Endothelial cell of umbilical vein (primary cell): ENCODE results near the gene ZMYM5. TPM values are rescaled to one million over a fixed set of nuclear protein-coding genes. Genes with fewer than 3 reads are reported as not detected.
A peak's percentile ranks its signal among the peaks of the same experiment; 100 is the strongest.
"Not testable (repeated sequence)": the region's sequence is repeated elsewhere in the genome, so short reads cannot be mapped to it uniquely, and the experiment has no call there.

ENCODE experiments used
- BruUV-seq: library from RNA; stranded (reverse); fragments of 400-500 nt; replicated peaks from 2 replicates; lab custom pipeline; 2021; lab: Mats Ljungman, UMichigan
- CTCF ChIA-PET: fragments of 300-600, 350-600 bp; sonication (Branson Sonifier 250); formaldehyde crosslinking; loops from one replicate; lab custom pipeline; 2021; ENCODE audit warnings: antibody characterized with exemption, inconsistent platforms; lab: Charles Lee
- POLR2A ChIA-PET: fragments of 300-600, 350-600 bp; sonication (Branson Sonifier 250); formaldehyde crosslinking; loops from one replicate; lab custom pipeline; 2021; ENCODE audit warnings: antibody characterized with exemption, inconsistent platforms; lab: Charles Lee
- DNase-seq: peaks from one replicate; pipeline ENCODE4 v3.0.0-alpha.2; 2011; ENCODE audit warnings: low read depth, low spot score
- FAIRE-seq: peaks from 2 replicates; lab custom pipeline; 2011; peaks lifted over from hg19 to GRCh38; lab: Jason Lieb, UNC
- H2AFZ ChIP-seq: 2 replicates; pipeline ENCODE4 v1.6.0; 2012; ENCODE audit warnings: low read depth, low read length, control low read depth, inconsistent platforms
- H3K27ac ChIP-seq: 2 replicates; pipeline ENCODE4 v1.5.1; 2011; ENCODE audit warnings: low read depth, mild to moderate bottlenecking, control low read depth, low read length, moderate library complexity; ENCODE audit not compliant: insufficient read depth
- H3K27me3 ChIP-seq, 2 experiments: 2 replicates each; pipeline versions ENCODE4 v1.6.0 to v1.6.1; 2011; ENCODE audit warnings: low read length in 2 of 2, mixed read lengths in 1 of 2; ENCODE audit not compliant: control insufficient read depth in 2 of 2, insufficient read depth in 2 of 2
- H3K36me3 ChIP-seq, 2 experiments: 2 replicates in 1 of 2; 3 replicates in 1 of 2; pipeline ENCODE4 v1.5.1; 2011; ENCODE audit warnings: low read length in 2 of 2, mild to moderate bottlenecking in 1 of 2, moderate library complexity in 1 of 2; ENCODE audit not compliant: control insufficient read depth in 2 of 2, insufficient read depth in 2 of 2; ENCODE audit errors: extremely low read depth in 1 of 2
- H3K4me1 ChIP-seq: 3 replicates; pipeline ENCODE4 v1.5.1; 2011; ENCODE audit warnings: mild to moderate bottlenecking, low read length; ENCODE audit not compliant: control insufficient read depth, insufficient read depth; ENCODE audit errors: extremely low read depth
- H3K4me2 ChIP-seq: 2 replicates; pipeline ENCODE4 v1.6.1; 2011; ENCODE audit warnings: low read length, control low read depth, mixed read lengths; ENCODE audit not compliant: insufficient read depth
- H3K4me3 ChIP-seq, 3 experiments: fragments of 200-600 bp in 1 of 3; sonication (generic), shearing (Covaris generic) in 1 of 3; replicated peaks in 1 of 3; 2 replicates each; pipeline ENCODE4 v1.5.1; 2011 to 2016; ENCODE audit warnings: control low read depth in 3 of 3, low read length in 3 of 3, mild to moderate bottlenecking in 2 of 3, inconsistent platforms in 1 of 3, low read depth in 1 of 3, moderate library complexity in 1 of 3; ENCODE audit not compliant: insufficient read depth in 1 of 3
- H3K79me2 ChIP-seq: 2 replicates; pipeline ENCODE4 v1.6.0; 2012; ENCODE audit warnings: low read length, inconsistent platforms; ENCODE audit not compliant: control insufficient read depth, insufficient read depth
- H3K9ac ChIP-seq: replicated peaks from 2 replicates; pipeline ENCODE3; 2011; ENCODE audit warnings: low read length, control low read depth; ENCODE audit not compliant: insufficient read depth; ENCODE audit errors: extremely low read depth
- H3K9me1 ChIP-seq: replicated peaks from 3 replicates; pipeline ENCODE4 v1.6.0; 2011; ENCODE audit warnings: mild to moderate bottlenecking, low read length; ENCODE audit not compliant: control insufficient read depth, insufficient read depth; ENCODE audit errors: extremely low read depth
- H3K9me3 ChIP-seq: replicated peaks from 2 replicates; pipeline ENCODE4 v1.5.1; 2012; ENCODE audit warnings: low read length, inconsistent platforms; ENCODE audit not compliant: control insufficient read depth, insufficient read depth
- H4K20me1 ChIP-seq: replicated peaks from 2 replicates; pipeline ENCODE3; 2011; ENCODE audit warnings: mild to moderate bottlenecking, low read length; ENCODE audit not compliant: control insufficient read depth, insufficient read depth; ENCODE audit errors: extremely low read depth
- POLR2A ChIP-seq: IDR thresholded peaks from 2 replicates; pipeline ENCODE4 v1.6.1; 2012; ENCODE audit warnings: low read depth, mild to moderate bottlenecking, control low read depth, low read length
- POLR2AphosphoS5 ChIP-seq: IDR thresholded peaks from 2 replicates; pipeline ENCODE4 v1.6.1; 2012; ENCODE audit warnings: low read depth, mild to moderate bottlenecking, control low read depth, low read length, moderate library complexity; ENCODE audit not compliant: insufficient read depth
- dilution Hi-C: fragments of 300-500 bp; cut with MboI; formaldehyde crosslinking; loops from one replicate; pipeline ENCODE4 v1.15.0; 2019; ENCODE audit warnings: low sequenced_read_pairs; ENCODE audit not compliant: extremely low pct_ligation_motif_present
- intact Hi-C: fragments of 100-400 bp; cut with micrococcal nuclease; formaldehyde crosslinking; loops from one replicate; pipeline ENCODE4 v1.10.0; 2022
- polyA plus RNA-seq, 4 experiments: library from polyadenylated mRNA; depleted of rRNA in 3 of 4; stranded (reverse) in 3 of 4; unstranded in 1 of 4; fragments of >200 nt; gene quantifications; 2 replicates each; pipeline versions ENCODE4 v1.2.1 to v1.2.3, GENCODE V29; 2011 to 2012; ENCODE audit warnings: missing spikeins in 1 of 4
- total RNA-seq: library from RNA; stranded (reverse); gene quantifications from 2 replicates; pipeline ENCODE4 v1.2.3, GENCODE V29; 2021
- TF ChIP-seq, protein P1 (sequence below): IDR thresholded peaks from 2 replicates; pipeline ENCODE4 v1.6.1; 2011; ENCODE audit not compliant: insufficient read depth, insufficient read length

ZMYM5 gene
- total and polyA plus RNA-seq, 2 donors (not counting 3 experiments of a cell fraction or from before 2014, with no cell fraction given): 4.9 to 10.1 TPM

DNA sequence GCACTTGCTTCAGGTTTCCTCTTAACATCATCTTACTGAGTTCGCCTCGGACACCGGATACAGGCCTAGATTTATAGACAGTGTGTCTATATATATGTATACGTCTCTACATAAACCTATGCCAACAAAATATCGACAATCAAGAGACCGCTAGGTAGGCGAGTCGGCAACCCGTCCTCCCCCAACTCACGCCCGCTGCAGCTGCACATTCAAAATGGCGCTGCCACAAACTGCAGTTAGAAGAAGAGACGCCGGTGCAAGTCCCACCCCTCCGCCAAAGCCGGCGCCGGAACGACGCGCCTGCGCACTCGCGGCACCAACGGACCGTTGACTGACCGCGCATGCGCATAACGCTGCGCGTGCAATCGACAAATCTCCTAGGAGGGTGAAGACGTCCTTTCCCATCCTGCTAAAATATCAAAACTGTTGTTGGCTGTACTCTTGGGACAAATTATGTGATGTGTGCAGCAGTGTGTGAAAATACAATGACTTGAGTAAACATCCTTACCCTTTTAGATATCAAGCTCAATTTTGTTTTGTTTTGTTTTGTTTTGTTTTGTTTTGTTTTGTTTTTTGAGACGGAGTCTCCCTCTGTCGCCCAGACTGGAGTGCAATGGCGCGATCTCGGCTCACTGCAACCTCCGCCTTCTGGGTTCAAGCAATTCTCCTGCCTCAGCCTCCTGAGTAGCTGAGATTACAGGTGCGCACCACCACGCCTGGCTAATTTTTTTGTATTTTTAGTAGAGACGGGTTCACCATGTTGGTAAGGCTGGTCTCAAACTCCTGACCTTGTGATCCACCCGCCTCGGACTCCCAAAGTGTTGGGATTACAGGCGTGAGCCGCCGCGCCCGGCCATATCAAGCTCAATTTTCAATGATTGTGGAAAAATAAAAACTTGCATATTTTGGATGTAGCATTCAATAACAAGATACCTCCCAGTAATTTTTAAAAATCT lies 80.4 kb downstream of the ZMYM5 start, which contains the start of gene PSPC1:
TSS of gene PSPC1 (minus strand) at position 219 of the 956 bp plus-strand sequence. CDS start at position 31, 188 bp downstream.
- POLR2A ChIA-PET: interaction anchor here (1.3 kb wide), 1 partner anchor 63 kb away, joined by 3 read pairs; no protein-coding TSS in a partner anchor
- H3K9me3 ChIP-seq, H3K4me1 ChIP-seq, H3K27me3 ChIP-seq, H3K36me3 ChIP-seq, H3K9me1 ChIP-seq, dilution Hi-C loops, H4K20me1 ChIP-seq: not testable (repeated sequence)
- intact Hi-C loops: loop anchor here (2.0 to 10.0 kb wide), 4 partner anchors 80 to 176 kb away; partner anchors contain the start of genes MPHOSPH8, ZMYM2 and ZMYM5
- DNase-seq: peak; percentile 96
- H3K79me2 ChIP-seq: peaks cover 23% of the 10 kb centered on the region
- TSS peak; percentile 80 for BruUV-seq
- FAIRE-seq: peak; percentile 96
- TF ChIP-seq POLR2A: peak; percentile 83
- peak; percentile 81 for TF ChIP-seq POLR2AphosphoS5
- H3K27ac ChIP-seq: peak within 1 kb of the TSS; percentile 85
- peak within 1 kb of the TSS; percentile 93 for H3K4me2 ChIP-seq
- H3K9ac ChIP-seq: peak within 1 kb of the TSS; percentile 97
- CTCF ChIA-PET: interaction anchor here (1.1 to 1.5 kb wide), 2 partner anchors 35 to 71 kb away, joined by 3 read pairs; no protein-coding TSS in a partner anchor
- H3K4me3 ChIP-seq: peak within 1 kb of the TSS; percentile 78 to 95 (median 93)
- H2AFZ ChIP-seq: peak within 1 kb of the TSS; percentile 75

DNA sequence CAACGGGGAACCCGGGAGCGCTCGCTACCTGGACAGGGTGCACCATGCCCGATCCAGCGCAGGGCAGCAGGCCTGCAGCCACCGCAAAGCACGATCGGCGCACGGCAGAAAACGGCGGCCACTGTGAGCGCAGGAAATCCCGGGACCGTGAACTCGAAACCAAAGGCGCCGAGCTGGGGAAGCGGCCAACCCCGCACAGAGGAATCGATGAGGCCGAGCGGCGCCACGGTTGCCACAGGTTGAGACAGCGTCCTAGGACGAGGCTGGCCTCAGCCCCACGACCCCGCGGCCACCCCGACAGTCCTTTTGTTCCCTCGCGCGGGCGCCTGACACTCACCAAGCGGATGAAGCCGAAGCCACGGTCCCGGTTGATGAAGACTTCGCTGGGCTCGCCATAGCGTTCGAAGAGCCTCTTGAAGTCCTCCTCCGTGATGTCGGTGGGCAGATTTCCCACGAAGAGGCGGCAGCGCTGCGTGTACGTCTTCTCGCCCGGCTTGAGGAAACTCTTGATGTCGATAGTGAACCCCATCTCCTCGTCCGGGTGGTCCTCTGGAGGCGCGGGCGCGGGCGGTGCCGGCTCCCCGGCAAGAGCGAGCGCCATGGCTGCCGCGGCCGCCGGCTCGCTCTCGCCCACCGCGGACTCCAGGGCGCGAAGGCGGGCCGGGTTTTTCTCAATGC lies 81.3 kb downstream of the ZMYM5 start:
- H3K4me2 ChIP-seq: peak overlapping the region; percentile 93
- H4K20me1 ChIP-seq: no peaks in the 10 kb centered on the region
- peak overlapping the region; percentile 60 for H2AFZ ChIP-seq
- H3K27ac ChIP-seq: peak overlapping the region; percentile 85
- no peaks in the 10 kb centered on the region for H3K9me3 ChIP-seq
- CTCF ChIA-PET: interaction anchor here (1.6 kb wide), 1 partner anchor 35 kb away, joined by 5 read pairs; no protein-coding TSS in a partner anchor
- intact Hi-C loops (loop anchor here (2.0 to 10.0 kb wide), 4 partner anchors 81 to 177 kb away; partner anchors contain the start of genes MPHOSPH8, ZMYM2 and ZMYM5), dilution Hi-C loops (no loop called here)
- H3K4me1 ChIP-seq: peaks cover 3% of the 10 kb centered on the region
- H3K27me3 ChIP-seq: no peaks in the 10 kb centered on the region
- TF ChIP-seq, protein P1, sequence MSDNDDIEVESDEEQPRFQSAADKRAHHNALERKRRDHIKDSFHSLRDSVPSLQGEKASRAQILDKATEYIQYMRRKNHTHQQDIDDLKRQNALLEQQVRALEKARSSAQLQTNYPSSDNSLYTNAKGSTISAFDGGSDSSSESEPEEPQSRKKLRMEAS: no peak
- no peak for TF ChIP-seq POLR2AphosphoS5
- DNase-seq: peak; percentile 75
- H3K9me1 ChIP-seq: no peaks in the 10 kb centered on the region
- POLR2A ChIA-PET: interaction anchor here (0.6 to 1.3 kb wide), 2 partner anchors 64 to 78 kb away, joined by 3 to 6 read pairs; no protein-coding TSS in a partner anchor
- H3K79me2 ChIP-seq: peaks cover 31% of the 10 kb centered on the region
- peak overlapping the region; percentile 78 to 95 (median 93) for H3K4me3 ChIP-seq
- peak; percentile 48 for FAIRE-seq
- TSS peak; percentile 85 for BruUV-seq
- H3K9ac ChIP-seq: peak overlapping the region; percentile 97
- no peaks in the 10 kb centered on the region for H3K36me3 ChIP-seq
